Forelimb muscle (tissue), 1 donor: ENCODE data around the gene SLC24A4. TPM values are rescaled to one million over a fixed set of nuclear protein-coding genes. Genes with fewer than 3 reads are reported as not detected.

ENCODE experiments used
- DNase-seq: peaks from one replicate; pipeline ENCODE4 v3.0.0-alpha.2; 2013; ENCODE audit warnings: low read depth
- polyA plus RNA-seq: library from polyadenylated mRNA; unstranded; fragments of 120-200 nt; gene quantifications from one replicate; pipeline ENCODE4 v1.2.1, GENCODE V29; 2013; ENCODE audit not compliant: insufficient read length

Gene SLC24A4
- polyA plus RNA-seq, 1 donor, result 2.1 TPM

DNA sequence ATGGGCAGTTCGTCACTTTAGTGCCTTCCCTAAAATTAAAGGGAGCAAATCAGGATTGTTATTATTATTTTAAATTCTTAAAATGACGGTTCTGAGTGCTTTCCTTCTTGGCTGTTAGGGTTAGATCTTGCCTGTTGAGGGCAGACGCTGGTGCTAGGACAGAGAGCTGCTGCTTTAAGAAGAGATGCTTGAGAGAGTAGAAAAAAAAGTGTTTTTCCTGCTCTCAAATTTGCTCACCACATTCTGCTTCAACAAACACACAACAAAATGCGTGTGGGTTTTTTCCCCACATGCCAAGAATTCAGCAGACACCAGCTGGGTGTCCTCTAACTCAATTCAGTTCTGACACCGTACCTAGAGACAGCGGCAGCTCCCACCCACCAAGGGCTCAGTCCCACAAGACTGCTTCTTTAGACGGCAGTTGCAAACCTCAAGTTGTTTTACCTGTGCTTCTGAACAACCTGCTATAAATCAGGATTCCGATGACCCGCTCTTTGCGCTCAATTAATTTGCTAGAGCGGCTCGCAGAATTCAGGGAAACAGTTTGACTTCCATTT lies 114.8 kb downstream of the SLC24A4 start:
- DNase-seq, result no peak

DNA sequence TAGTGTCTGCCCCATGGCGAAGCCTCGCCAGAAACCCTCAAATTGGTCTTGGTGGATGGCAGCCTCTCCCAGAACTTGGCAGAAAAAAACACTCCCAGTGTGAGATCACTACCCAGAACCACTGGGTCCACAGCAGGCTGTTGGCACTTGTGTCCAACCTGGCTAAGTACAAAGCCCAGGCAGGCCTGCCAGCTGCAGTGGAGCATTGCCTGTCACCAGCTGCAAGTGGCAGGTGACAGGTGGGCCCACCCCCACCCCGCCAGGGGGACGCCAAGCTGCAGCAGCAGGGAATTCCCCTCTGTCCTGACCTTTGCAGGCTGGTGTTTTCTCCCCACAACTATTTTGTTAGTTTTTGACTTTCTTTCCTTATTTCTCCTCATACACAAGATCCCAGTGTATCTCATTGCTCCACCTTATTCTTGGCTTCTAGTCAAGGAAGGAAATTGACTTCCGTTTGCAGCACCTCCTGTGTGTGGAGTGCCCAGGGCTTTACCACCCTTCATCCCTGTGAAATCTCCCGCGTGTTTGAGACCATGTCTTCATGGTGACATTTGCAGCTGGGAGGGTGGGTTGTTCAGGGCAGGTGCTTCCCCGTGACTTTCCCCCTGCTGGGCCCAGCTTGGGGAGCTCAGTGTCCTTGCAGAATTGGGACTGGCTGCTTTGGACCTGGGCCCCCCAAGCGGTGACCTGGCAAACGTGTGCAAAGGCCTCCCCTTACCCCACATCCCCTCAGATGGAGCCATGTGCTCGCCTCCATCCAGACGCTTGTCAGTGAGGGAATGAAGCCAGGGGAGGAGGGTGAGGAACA lies 116.8 kb downstream of the SLC24A4 start:
- no peak for DNase-seq

DNA sequence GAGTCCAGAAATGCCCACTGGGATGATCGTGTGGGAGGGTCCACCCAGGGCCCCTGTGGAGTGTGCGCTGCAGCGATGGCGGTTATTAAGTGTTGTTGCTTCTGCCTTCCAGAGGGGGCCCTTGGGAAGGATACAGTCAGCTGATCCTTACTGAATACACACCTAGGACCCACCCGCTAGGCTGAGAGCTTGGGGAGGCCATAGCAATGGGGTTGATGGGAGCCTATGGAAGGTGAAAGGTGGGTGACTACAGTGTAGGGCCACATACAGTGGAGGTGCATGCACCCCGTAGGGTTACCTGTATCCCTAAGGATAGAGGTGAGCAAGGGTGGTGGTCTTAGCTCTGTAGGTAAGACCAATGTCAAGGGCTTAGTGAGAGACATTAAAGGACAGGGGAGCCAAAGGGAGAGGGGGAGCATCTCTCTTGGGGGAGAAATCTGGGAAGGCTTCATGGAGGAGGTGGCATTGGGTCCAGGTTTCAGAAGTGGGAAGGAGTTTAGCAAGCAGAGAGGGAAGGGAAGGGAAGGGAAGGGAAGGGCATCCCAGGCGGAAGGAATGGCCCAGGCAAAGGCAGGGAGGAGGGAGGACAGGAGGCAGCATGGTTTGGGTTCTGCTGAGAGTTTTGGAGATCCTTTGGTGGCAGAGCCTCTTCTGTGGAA lies 117.5 kb downstream of the SLC24A4 start:
- no peak for DNase-seq

DNA sequence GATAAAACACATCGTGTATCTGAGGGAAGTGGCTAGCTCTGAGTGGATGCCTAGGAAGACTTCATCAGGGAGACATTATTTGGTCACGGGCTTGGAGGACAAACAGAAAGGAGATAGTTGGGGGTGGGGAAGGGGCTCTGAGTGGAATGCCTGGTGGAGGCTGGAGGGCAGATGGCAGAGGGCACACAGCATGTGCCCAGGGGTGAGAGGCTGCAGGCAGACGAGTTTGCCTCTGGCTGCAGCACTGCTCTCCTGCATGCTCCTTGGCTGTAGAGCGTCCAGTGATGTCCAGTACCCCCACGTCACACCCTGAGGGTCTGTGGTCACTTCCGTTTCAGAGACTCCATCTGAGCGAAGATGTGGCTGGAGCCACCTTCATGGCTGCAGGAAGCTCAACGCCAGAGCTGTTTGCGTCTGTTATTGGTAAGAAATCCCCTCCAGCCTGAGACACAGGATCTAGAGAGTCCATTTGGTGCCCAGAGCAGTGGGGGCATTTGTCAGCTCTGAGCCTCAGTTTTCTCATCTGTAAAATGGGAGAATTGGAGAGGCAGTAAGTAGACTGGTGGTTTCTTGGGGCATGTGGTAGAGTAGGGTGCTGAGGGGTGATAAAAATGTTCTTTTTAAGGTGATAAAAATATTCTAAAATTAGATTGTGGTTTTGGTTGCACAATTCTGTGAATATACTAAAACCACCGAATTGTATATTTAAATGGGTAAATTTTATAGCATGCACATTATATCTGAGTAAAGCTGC lies 119.0 kb downstream of the SLC24A4 start:
- DNase-seq, result no peak

DNA sequence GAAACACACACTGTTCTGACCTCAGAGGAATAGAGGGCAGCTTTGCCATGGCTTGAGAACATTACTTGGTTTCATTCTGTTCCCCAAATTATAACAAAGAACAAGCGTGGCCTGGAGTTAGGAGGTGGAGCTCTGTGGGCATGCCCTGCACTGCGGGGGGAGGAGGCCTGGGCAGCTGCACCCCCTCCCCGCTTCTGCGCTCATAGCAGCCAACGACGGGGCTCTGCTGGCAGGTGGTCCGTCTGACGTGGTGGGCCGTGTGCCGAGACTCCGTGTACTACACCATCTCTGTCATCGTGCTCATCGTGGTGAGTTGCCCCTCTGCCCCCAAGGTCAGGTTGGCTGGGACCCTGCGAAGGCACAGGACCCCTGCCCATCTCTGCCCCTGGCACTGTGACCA lies 120.2 kb downstream of the SLC24A4 start:
- DNase-seq, result no peak

DNA sequence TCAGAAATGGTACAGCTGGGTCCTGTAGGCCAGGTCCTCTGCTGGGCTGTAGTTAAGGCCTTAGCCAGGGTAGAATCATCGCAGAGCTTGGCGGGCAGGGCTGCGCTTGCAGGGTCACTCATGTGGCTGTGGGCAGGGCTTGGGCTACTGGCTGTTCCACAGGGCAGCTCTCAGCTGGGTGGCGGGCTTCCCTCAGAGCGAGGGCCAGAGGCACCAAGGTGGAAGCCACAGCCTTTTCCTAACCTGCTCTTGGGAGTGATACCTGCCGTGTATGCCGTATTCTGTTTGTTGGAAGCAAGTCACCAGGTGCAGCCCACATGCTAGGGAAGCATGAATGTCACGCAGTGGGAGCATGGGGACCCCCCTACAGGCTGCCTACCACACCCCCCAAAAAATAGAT lies 120.8 kb downstream of the SLC24A4 start:
- no peak for DNase-seq

DNA sequence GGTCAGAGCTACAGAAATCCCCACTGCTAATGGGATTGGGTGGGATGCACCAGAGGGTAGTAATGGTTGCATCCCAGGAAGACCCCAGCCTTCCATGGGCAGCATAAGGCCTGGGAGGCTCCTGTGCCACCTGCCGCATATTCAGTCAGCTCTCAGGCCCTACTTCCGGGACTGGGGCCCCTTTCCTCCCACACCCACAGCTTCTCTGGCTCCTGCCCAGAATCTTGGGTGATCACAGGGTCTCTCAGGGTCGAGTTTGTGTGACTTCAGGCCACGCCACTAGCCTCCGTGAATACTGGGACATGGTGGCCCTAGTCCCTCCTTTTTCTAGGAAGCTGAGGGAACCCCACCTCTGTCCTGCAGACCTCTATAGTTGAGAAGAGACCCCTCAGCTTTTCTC lies 123.8 kb downstream of the SLC24A4 start:
- no peak for DNase-seq

DNA sequence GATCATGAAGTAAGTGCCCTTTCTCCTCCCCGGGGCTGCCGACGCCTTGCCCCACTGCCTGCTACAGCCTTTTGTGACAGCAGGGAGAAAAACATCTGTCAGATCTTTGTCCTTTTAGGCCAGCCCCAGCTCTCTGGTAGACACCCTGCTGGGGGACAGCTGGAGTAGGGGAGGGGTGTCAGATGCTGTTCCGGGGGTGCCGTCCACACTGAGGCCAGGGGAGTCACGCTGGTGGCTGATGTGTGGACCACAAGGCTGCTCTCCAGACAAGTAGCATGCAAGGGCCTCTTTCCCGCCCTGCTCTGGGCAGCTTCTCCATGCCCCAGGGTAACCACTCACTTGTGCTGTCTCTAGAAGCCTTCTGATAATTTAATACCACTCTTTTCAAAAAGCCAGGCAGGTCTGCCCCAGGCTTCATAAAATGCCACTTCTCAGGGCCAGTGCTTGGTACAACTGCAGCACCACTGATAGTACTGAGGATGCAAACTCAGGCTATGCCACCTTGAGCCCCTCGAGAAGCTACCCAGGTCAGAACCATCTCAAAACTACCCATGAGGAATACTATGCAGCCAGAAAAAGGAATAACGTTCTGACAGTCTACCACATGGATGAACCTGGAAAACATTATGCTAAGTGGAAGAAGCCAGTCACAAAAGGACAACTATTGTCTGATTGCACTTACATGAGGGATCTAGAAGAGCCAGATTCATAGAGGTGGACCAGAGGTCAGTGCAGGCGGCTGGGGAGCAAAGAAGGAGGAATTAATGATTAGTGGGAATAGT lies 124.6 kb downstream of the SLC24A4 start:
- DNase-seq, result no peak

DNA sequence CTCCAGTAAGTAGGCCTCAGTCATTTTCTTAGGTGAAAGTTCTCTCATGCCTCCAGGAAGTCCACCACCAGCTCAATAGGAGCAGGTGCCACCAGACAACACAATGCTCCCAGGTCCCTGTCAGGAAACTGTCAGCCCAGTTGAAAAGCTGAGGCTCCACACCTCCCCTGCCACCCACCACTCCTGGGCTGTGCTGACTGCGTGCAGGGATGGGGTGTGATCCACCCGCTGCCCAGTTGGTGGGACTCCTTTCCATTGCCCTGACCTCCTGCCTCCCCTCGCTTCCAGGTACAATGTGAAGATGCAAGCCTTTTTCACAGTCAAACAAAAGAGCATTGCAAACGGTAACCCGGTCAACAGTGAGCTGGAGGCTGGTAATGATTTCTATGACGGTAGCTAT lies 125.8 kb downstream of the SLC24A4 start:
- DNase-seq, result no peak

DNA sequence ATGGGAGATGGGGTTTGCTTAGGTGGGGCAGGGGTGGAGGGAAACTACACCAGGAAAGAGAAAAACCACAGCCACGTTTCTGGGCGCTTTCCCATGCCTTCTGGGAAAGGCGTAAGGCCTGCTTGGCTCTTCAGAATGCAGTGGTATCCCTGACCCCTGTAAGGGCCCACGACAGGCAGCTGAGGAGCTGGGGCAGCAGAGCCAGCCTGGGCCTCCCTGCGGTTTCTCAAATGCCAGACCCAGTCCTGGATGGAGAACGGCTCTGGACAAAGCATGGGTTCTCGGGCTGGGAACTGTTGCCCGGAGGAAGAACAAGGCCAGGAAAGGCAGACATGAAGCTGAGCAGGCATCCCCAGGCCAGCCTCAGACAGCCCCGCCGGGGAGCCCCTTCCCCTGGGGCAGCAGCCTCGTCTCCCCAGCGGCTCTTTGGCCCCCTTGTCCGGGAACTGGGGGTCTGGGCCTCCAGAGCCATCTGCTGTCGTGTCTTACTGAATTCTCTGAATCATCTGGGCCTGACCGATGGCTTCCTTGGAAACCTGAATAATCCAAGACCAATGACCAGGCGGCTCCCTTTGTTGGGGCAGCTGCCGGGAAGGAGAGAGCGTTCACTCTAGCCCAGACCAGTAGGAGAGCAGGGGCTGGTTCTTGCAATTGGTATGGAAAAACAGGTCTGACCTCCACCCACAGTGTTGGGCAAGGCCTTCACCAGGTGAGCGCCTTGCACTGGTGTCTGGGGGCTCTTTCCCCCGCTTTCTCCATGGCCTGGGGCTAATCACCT lies 126.6 kb downstream of the SLC24A4 start:
- DNase-seq, result no peak

DNA sequence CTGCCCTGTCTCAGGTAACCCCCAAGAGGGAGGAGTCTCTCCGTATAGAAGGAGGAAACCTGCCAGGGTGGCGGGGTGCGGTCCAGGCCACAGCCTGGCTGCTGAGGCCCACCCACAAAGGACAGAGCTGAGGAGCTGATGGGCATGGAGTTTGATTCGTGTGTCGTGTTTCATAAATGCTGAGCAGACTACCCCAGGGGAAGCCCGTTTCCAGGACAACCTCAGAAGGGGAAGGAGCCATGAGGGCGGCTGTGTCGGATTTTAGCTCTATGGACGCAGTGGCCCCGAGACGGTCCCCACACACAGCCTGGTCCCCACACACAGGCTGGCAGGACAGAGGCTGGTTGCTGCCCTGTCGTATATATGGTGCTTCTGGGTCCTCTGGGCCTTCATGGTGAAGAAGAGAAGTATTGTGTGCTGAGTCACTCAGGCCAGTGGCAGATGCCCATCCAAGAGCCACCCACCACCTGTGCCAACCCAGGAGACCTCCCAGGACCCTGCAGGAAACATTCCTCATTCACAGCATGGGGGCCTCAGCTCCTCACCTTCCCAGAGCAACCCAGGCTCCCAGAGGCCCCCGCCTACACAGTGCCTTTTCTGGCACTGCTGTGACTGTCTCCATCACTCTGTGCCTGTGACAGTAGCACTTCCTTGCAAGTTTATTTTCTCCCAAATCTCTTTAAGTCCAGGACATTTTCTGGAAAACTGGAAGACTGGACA lies 127.5 kb downstream of the SLC24A4 start:
- DNase-seq, result no peak

DNA sequence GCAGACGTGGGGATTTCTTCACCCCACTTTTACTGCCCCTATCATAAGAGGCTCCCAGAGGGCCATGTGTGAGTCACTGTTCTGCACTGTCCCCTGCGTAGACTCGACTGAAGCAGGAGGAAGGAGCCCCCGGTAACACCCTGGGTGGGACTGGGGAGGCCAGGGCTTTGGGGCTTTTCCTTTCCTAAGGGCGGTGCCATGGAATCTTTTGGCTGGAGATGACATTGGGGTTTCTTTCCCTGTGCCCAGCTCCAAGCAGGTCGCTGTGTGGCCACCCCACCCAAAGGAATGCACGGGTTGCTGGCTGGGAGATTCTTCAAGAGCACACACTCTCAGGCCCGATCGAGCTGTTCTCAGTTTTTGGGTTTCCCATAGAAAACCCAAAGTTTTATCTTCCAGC lies 128.3 kb downstream of the SLC24A4 start:
- no peak for DNase-seq

DNA sequence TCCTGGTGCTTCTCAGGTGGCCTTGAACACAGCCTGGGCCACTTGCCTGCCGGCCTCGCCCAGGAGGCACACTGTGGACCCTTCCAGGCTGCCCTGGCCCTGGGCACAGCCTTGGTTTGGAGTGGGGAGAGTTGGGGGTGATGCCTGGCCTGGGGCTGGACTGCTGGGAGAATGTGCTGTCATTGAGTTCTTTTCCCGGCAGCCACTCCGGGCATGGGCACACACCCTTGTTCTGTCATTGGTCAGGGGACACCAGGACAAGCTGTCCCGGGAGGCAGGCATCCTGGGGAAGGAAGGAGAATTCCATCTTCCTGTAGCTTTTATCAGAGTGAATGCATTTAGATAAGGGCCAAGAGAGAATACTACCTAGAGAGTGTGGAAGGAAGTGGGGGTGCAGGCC lies 128.8 kb downstream of the SLC24A4 start:
- DNase-seq, result no peak

DNA sequence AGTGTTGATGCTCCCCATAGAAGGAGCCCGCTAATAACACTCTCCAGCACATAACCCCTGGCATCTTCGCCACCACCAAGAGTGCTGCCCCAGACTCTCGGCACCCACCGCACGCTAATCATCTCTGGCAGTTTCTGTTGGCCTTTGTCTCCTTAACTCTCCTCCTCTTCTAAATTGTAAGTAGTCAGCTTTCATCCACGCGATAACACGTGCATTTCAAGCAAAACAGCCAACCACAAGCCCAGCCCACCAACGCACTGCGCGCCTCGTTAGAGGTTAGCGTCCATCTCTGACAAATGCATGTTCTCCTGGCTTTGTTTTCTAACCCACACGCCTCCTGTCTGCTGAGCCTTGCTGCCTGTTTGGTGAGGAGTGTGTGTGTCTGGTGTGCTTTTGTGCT lies 129.5 kb downstream of the SLC24A4 start:
- DNase-seq, result no peak

DNA sequence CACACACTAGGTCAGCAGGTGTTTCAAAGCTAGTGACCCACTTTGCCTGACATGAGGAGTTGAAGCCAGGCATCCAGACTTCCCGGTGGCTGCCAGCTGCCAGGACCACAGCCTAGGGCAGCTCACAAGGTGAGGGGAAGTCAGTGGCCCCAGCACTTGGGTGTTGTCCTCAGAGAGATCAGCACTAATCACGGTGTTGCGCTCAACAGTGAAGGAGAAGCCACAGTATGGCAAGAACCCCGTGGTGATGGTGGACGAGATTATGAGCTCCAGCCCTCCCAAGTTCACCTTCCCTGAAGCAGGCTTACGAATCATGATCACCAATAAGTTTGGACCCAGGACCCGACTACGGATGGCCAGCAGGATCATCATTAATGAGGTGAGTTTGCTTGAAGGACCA lies 130.7 kb downstream of the SLC24A4 start:
- no peak for DNase-seq

DNA sequence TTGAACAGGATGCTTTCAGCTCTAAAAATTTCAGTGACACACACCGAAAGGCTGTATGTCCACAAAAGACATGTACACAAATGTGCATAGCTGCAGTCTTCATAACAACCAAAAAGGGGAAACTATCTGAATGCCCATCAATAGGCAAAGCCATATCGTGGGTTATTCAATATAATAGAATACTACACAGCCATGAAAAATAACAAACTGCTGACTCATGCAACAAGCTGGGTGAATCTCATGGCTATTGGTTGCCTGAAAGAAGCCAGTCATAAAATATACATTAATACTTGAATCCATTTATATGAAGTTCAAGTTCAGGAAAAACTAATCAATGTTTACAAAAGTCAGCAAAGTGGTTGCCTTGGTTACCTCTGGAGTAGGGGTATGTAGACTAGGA lies 132.3 kb downstream of the SLC24A4 start:
- no peak for DNase-seq

DNA sequence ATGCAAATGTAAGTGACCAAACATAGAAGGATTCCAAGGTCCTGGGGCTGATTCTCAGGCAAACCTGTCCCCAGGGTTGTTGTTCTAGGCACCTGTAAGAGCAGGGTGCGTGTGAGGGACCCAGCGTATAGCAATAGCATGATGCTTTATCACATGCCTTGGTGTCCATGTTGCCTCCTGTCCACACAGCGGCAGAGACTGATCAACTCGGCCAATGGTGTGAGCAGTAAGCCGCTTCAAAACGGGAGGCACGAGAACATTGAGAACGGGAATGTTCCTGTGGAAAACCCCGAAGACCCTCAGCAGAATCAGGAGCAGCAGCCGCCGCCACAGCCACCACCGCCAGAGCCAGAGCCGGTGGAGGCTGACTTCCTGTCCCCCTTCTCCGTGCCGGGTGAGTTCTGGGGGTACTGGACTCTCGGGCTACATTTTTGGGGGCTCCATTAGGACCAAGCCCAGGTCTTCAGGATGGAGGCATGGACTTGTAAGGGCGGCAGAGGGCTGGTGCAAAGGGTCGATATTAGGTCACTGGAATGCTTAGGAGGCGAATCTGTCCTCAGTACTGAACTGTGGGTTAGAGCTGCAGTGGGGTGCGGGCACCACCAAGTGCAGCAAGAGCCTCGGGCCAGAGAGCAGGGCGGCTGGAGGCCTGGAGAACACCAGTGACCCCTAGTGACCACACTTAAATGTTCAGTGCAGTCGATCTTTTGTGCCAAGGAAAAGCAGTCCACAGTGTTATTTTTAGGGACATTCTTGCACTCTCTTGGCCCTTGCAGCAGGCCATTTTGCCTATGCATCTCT lies 133.4 kb downstream of the SLC24A4 start:
- peak; percentile 56 for DNase-seq

DNA sequence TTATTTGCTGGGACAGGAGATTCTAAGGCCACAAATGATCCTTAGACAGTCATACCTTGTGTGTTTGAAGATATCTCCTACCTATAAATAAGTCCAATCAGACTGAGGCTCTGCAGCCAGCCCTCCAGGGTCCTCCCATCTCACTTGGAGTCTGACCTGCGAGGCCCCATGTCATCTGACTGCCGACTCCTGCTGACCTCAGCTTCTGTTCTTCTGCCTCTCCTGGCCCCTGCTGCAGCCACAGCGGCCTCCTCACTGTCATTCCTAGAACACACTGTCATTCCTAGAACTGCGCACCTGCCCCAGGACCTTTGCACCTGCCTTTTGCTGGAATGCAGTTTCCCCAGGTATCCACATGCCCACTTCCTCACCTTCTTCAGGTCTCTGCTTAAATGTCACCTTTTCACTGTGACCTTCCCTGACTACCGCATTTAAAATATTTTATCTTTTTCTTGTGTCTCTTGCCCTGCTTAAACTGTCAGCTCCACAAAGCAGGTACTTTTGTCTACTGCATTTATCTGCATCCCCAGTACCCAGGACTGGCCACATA lies 134.1 kb downstream of the SLC24A4 start:
- DNase-seq, result no peak
